ENCODE measurements around the gene PNISR. TPM values are rescaled to one million over a fixed set of nuclear protein-coding genes. Genes with fewer than 3 reads are reported as not detected.

The PNISR gene
- total and polyA plus RNA-seq, 4 donors = 9.8 to 88.7 (median 48.3) TPM

DNA sequence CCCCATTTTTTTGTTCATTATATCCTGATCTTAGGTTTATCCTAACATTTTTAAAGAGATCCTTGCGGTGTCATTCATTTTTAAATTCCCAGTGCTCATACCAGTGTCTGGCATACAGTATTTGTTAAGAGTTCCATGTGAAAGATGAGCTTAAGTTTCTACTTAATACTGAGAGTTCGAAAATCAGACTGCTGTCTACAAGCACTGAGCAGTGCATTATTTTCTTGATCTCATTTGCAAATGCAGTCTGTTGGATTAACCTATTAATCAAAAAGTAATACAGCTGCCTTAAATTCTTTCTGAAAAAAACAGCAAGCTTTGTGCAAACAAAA, 31.8 kb downstream of the PNISR start (continued):
- TF ChIP-seq, protein P1, sequence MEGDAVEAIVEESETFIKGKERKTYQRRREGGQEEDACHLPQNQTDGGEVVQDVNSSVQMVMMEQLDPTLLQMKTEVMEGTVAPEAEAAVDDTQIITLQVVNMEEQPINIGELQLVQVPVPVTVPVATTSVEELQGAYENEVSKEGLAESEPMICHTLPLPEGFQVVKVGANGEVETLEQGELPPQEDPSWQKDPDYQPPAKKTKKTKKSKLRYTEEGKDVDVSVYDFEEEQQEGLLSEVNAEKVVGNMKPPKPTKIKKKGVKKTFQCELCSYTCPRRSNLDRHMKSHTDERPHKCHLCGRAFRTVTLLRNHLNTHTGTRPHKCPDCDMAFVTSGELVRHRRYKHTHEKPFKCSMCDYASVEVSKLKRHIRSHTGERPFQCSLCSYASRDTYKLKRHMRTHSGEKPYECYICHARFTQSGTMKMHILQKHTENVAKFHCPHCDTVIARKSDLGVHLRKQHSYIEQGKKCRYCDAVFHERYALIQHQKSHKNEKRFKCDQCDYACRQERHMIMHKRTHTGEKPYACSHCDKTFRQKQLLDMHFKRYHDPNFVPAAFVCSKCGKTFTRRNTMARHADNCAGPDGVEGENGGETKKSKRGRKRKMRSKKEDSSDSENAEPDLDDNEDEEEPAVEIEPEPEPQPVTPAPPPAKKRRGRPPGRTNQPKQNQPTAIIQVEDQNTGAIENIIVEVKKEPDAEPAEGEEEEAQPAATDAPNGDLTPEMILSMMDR (IDR thresholded peaks at IDR 0.05; ENCODE audit: low read depth, low read length, missing input control) = no peak

DNA sequence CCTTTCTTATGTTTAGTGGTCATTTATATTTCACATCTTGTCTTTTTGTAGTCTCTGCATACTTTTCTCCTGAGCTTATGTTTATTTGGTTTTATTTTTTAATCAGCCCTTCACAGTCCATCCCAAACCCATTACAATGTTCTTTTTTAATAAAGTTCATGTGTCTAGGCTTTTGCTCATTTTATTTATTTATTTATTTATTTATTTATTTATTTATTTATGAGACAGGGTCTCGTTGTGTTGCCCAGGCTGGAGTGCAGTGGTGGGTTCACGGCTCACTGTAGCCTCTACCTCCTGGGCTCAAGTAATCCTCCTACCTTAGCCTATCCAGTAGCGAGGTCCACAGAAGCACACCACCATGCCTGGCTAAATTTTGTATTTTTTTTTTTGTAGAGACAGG, 34.2 kb downstream of the PNISR start:
- no peak for DNase-seq (ENCODE audit: low spot score)
- H3K9ac ChIP-seq (ENCODE audit: low read depth in 1 of 2, low read length in 2 of 2) = no peak overlapping the region
- TF ChIP-seq FOXA2 (IDR thresholded peaks at IDR 0.05) = no peak
- TF ChIP-seq RAD21 (IDR thresholded peaks at IDR 0.05) = no peak
- no peak for TF ChIP-seq SP1 (IDR thresholded peaks at IDR 0.05)
- TF ChIP-seq, protein P2, sequence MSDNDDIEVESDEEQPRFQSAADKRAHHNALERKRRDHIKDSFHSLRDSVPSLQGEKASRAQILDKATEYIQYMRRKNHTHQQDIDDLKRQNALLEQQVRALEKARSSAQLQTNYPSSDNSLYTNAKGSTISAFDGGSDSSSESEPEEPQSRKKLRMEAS (IDR thresholded peaks at IDR 0.05) = no peak
- no peak for TF ChIP-seq TAF1 (conservative IDR thresholded peaks at IDR 0.05)
- TF ChIP-seq JUND (IDR thresholded peaks at IDR 0.05) = no peak
- no peak for TF ChIP-seq EGR1 (IDR thresholded peaks at IDR 0.05; ENCODE audit: low read depth in 2 of 2)
- no peak overlapping the region for H3K27ac ChIP-seq (ENCODE audit: low read depth in 1 of 2, low read length in 2 of 2)
- H3K27me3 ChIP-seq (ENCODE audit: control insufficient read depth in 4 of 4, insufficient read depth in 4 of 4, low read length in 3 of 4) = no peaks in the 10 kb centered on the region
- H3K4me3 ChIP-seq (ENCODE audit: low read depth in 1 of 3, low read length in 3 of 3) = no peak overlapping the region
- no peaks in the 10 kb centered on the region for H3K9me3 ChIP-seq (ENCODE audit: control insufficient read depth in 4 of 4, low read length in 3 of 4)
- H3K4me1 ChIP-seq (ENCODE audit: control insufficient read depth in 4 of 4, insufficient read depth in 4 of 4, low read length in 3 of 4) = peaks cover 2 to 7% (median 5%) of the 10 kb centered on the region in 4 donors
- no peaks in the 10 kb centered on the region for H3K36me3 ChIP-seq (ENCODE audit: control insufficient read depth in 4 of 4, insufficient read depth in 3 of 4, low read depth in 1 of 4, low read length in 3 of 4)
- WGBS = 96% methylated on average over 3 of the region's 3 CpGs

DNA sequence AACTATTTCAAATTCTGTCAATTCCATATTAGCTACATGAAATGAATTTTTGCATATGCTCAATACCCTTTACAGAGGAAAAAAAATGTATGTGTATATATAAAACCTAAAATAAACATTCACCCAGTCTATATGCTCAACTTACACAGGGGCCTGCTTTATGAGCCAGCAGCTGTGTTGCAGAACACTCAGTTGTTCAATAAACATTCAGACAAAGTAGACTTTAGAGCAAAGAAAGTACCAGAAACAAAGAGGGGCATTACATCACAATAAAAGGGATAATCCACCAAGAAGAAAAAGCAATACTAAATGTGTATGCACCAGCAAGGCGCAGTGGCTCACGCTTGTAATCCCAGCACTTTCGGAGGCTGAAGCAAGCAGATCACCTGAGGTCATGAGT, 40.6 kb downstream of the PNISR start:
- Histone ChIP-seq H3K27me3 (ENCODE audit: control insufficient read depth in 4 of 4, insufficient read depth in 4 of 4, low read length in 3 of 4) (no peaks in the 10 kb centered on the region), H3K4me1 (ENCODE audit: control insufficient read depth in 4 of 4, insufficient read depth in 4 of 4, low read length in 3 of 4) (no peaks in the 10 kb centered on the region), H3K4me3 (ENCODE audit: low read depth in 1 of 3, low read length in 3 of 3) (no peak overlapping the region), H3K9ac (ENCODE audit: low read depth in 1 of 2, low read length in 2 of 2) (no peak overlapping the region), H3K27ac (ENCODE audit: low read depth in 1 of 2, low read length in 2 of 2) (no peak overlapping the region), H3K9me3 (ENCODE audit: control insufficient read depth in 4 of 4, low read length in 3 of 4) (no peaks in the 10 kb centered on the region), H3K36me3 (ENCODE audit: control insufficient read depth in 4 of 4, insufficient read depth in 3 of 4, low read depth in 1 of 4, low read length in 3 of 4) (no peaks in the 10 kb centered on the region)
- 97% methylated on average over 3 of the region's 3 CpGs for WGBS
- TF ChIP-seq, protein P3, sequence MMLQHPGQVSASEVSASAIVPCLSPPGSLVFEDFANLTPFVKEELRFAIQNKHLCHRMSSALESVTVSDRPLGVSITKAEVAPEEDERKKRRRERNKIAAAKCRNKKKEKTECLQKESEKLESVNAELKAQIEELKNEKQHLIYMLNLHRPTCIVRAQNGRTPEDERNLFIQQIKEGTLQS (IDR thresholded peaks at IDR 0.05) = no peak
- TF ChIP-seq HNF4A (conservative IDR thresholded peaks at IDR 0.05) (no peak), FOXA1 (IDR thresholded peaks at IDR 0.05) (no peak), FOXA2 (IDR thresholded peaks at IDR 0.05) (no peak), RXRA (IDR thresholded peaks at IDR 0.05) (no peak), HNF4G (IDR thresholded peaks at IDR 0.05) (no peak), EGR1 (IDR thresholded peaks at IDR 0.05; ENCODE audit: low read depth in 2 of 2) (no peak)
- TF ChIP-seq, protein P2 (IDR thresholded peaks at IDR 0.05) = no peak
- DNase-seq (ENCODE audit: low spot score) = no peak

DNA sequence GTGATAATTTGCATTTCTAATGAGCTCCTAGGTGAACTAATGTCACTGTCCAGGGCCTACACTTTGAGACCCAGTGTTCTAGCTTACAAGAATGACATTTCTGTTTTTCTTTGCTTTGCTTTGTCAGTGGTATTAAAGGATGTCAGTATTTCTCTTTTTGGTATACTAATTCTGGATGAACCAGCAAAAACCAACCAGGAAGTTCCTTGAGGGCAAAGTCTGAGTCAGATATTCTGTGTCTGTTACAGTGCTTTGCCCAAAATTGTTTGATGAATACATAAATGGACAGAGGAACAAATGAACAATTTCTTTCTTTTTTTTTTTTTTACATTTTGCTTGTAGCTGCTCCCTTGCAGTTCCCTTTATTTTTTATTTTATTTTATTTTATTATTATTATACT, 46.5 kb downstream of the PNISR start:
- Histone ChIP-seq H3K27ac (ENCODE audit: low read depth in 1 of 2, low read length in 2 of 2) (no peak overlapping the region), H3K36me3 (ENCODE audit: control insufficient read depth in 4 of 4, insufficient read depth in 3 of 4, low read depth in 1 of 4, low read length in 3 of 4) (no peaks in the 10 kb centered on the region), H3K4me3 (ENCODE audit: low read depth in 1 of 3, low read length in 3 of 3) (no peak overlapping the region), H3K9me3 (ENCODE audit: control insufficient read depth in 4 of 4, low read length in 3 of 4) (no peaks in the 10 kb centered on the region), H3K27me3 (ENCODE audit: control insufficient read depth in 4 of 4, insufficient read depth in 4 of 4, low read length in 3 of 4) (no peaks in the 10 kb centered on the region), H3K4me1 (ENCODE audit: control insufficient read depth in 4 of 4, insufficient read depth in 4 of 4, low read length in 3 of 4) (no peaks in the 10 kb centered on the region), H3K9ac (ENCODE audit: low read depth in 1 of 2, low read length in 2 of 2) (no peak overlapping the region)
- DNase-seq (ENCODE audit: low spot score) = no peak
- TF ChIP-seq HNF4A (conservative IDR thresholded peaks at IDR 0.05) (no peak), SP1 (IDR thresholded peaks at IDR 0.05) (no peak), EGR1 (IDR thresholded peaks at IDR 0.05; ENCODE audit: low read depth in 2 of 2) (no peak), TAF1 (conservative IDR thresholded peaks at IDR 0.05) (no peak), YY1 (IDR thresholded peaks at IDR 0.05) (no peak), GABPA (IDR thresholded peaks at IDR 0.05 in 1 of 2, conservative IDR thresholded peaks at IDR 0.05 in 1 of 2) (no peak)
- TF ChIP-seq, protein P4, sequence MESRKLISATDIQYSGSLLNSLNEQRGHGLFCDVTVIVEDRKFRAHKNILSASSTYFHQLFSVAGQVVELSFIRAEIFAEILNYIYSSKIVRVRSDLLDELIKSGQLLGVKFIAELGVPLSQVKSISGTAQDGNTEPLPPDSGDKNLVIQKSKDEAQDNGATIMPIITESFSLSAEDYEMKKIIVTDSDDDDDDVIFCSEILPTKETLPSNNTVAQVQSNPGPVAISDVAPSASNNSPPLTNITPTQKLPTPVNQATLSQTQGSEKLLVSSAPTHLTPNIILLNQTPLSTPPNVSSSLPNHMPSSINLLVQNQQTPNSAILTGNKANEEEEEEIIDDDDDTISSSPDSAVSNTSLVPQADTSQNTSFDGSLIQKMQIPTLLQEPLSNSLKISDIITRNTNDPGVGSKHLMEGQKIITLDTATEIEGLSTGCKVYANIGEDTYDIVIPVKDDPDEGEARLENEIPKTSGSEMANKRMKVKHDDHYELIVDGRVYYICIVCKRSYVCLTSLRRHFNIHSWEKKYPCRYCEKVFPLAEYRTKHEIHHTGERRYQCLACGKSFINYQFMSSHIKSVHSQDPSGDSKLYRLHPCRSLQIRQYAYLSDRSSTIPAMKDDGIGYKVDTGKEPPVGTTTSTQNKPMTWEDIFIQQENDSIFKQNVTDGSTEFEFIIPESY (IDR thresholded peaks at IDR 0.05) = no peak
- TF ChIP-seq, protein P1 (IDR thresholded peaks at IDR 0.05; ENCODE audit: low read depth, low read length, missing input control) = no peak

Measured in liver (tissue), 9 donors.